HG03039 (cell line): Measurements from ENCODE around the gene RNASE4.
"Not testable (repeated sequence)": the region's sequence is repeated elsewhere in the genome, so short reads cannot be mapped to it uniquely, and the experiment has no call there.

Experiments
- ATAC-seq: cut with Tn5 transposase; IDR thresholded peaks from one replicate; pipeline ENCODE4 v1.9.1; 2021; ENCODE audit warnings: mild to moderate bottlenecking, moderate library complexity; ENCODE audit not compliant: unreplicated experiment

Gene RNASE4

DNA sequence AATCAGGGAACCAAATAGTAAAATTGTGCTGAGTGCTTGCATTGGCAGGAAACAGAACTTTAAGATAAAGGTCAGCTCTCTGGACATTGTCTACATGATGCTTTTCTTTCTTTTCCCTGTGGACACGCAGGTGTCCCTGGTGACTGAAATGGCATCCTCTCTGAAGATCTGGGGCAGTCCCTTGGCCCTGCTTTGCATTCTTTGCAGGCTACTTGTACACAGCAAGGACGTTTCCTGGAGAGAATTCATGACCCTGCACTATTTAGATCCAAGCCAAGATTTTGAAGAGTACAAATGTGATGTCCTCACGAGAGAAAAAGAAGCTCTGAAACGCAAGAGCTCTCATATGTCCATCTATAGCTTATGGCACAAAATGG is 50.1 kb downstream of the RNASE4 start:
- ATAC-seq: no peak

DNA sequence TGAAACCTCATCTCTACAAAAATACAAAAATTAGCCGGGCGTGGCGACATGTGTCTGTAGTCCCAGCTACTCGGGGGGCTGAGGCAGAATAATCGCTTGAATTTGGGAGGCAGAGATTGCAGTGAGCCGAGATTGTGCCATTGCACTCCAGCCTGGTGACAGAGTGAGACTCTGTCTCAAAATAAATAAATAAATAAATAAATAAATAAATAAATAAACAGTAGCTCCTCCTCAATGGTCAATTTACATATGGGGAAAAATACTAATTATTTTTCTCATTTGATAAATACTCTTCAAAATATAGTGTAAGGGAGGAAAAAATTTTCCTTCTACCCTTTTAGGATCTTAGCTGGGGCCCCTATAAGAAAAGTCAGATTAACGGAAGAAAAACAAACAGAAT is 53.9 kb downstream of the RNASE4 start:
- ATAC-seq: not testable (repeated sequence)

DNA sequence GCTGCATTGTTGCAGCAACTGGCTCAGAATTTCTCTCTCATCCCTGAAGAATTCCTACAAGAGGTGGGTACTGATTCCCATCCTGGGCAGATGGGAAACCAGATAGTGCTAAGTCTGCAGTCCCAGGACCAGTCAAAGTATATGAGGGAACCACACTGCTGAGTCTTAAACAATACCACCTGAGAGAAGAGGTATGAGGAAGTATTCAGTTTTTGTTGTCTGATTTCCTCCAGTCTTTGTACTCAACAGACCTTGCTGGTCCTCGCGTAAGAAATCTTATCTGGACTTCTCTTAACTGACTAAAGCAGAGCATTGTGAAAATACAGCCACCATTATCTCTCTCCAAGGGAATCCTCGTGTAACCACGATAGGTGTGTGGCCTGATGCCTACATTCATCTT is 57.8 kb downstream of the RNASE4 start:
- ATAC-seq: no peak

- ATAC-seq: no peak
Measured at GRCh38 chr14:20743556-20743955, 59.2 kb downstream of the RNASE4 start.

DNA sequence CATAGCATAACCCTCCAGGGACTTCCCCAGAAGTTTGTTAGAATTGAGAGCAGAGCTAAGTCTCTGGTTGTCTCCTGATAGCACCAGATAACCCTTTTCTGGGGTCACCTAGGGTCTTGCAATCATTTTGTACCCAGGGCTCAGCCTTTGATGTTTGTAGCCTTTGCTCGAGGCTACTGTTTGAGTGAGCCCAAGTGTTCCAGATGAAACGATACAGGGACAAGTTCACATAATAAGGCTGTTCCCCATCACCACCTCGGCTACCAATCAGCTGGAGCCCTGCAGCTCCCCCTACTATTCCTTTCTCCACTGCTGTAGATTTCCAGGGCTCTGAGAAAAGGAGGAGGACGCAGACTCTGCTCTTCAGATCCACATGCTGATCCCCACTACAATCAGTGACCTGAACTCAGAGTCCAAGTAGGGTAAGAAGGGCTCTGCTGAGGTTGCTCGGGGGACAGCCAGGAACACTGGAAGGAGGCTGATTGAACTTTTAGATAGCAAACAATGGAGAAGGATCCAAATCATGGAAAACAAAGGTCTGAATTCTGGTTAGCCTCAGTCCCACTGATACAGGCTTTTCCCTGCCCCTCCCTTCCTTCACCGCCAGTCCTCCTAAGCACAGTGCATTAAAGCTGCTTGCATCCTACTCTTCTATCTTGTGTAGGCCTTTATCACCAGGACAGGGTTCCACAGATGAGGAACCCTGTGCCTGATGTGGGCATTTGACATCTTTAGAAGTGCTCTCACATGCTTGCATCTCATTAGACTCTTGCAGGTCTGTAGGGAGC is 61.4 kb downstream of the RNASE4 start, which contains the start of gene EDDM3A:
Gene EDDM3A, plus strand, starts transcription at position 317 of the 788 bp plus-strand sequence. CDS start 1,694 bp downstream, outside the sequence.
- no peak for ATAC-seq

DNA sequence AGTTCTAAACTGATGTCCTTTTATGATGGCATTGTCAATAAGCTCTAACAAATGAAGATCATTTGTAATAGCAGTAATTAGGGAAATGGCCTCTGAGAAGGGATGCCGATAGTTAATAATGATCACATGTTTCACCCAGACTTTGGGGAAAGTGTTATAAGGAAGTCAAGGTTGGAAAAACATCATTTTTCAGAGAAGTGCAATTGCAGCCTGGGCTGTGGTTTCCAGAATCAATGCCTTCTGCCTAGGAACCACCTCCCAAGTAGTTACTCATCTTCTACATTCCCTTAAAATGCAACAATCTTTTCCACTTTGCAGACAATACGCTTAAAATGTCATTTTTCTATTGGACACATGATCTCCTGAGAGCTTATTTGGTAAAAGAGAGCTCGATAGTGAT is 62.2 kb downstream of the RNASE4 start:
- ATAC-seq: no peak

GRCh38 chr14:20748439-20748838 is 64.1 kb downstream of the RNASE4 start:
- ATAC-seq: no peak

GRCh38 chr14:20750194-20750593 is 65.8 kb downstream of the RNASE4 start:
- no peak for ATAC-seq
